Upper lobe of right lung (tissue), 1 donor: ENCODE measurements around the gene TM9SF3. TPM values are rescaled to one million over a fixed set of nuclear protein-coding genes. Genes with fewer than 3 reads are reported as not detected.

Experiments used
- ATAC-seq: fragments of 200-7000 bp; cut with Tn5 transposase; one replicate; pipeline ENCODE4 v1.9.1; 2020; ENCODE audit warnings: mild to moderate bottlenecking, moderate library complexity
- DNase-seq: peaks from one replicate; pipeline ENCODE4 v3.0.0-alpha.2; 2020
- H3K27ac ChIP-seq: fragments of 200-600 bp; one replicate; pipeline ENCODE4 v1.8.0; 2022
- H3K27me3 ChIP-seq: fragments of 200-600 bp; one replicate; pipeline ENCODE4 v1.8.0; 2022; ENCODE audit warnings: mild to moderate bottlenecking
- H3K36me3 ChIP-seq: fragments of 200-600 bp; one replicate; pipeline ENCODE4 v1.8.0; 2022
- H3K4me1 ChIP-seq: fragments of 200-600 bp; one replicate; pipeline ENCODE4 v1.8.0; 2022
- H3K4me3 ChIP-seq: fragments of 200-600 bp; one replicate; pipeline ENCODE4 v1.8.0; 2022; ENCODE audit warnings: mild to moderate bottlenecking
- H3K9me3 ChIP-seq: fragments of 200-600 bp; one replicate; pipeline ENCODE4 v1.8.0; 2022
- CTCF ChIP-seq: fragments of 200-600 bp; IDR thresholded peaks from one replicate; pipeline ENCODE4 v1.8.0; 2022; ENCODE audit warnings: antibody characterized with exemption
- intact Hi-C: fragments of 100-400 bp; cut with DNase I; formaldehyde crosslinking; loops from one replicate; pipeline ENCODE4 v1.11.0; 2022
- total RNA-seq: library from RNA; stranded (reverse); fragmentation: NEBNext Ultra II Directional; extraction: Animal tissue kit (Norgen Biotek cat#: 25700); gene quantifications from one replicate; pipeline ENCODE4 v1.2.1, GENCODE V29; 2021
- donor health status: DM: no; HTN: yes; CAD: no; lungs with severe emphysema.

TM9SF3 gene
- total RNA-seq, 1 donor from 2014 or later = 123 TPM

GRCh38 chr10:96512524-96513304 is 74.1 kb downstream of the TM9SF3 start:
- ATAC-seq (peak; percentile 15), DNase-seq (no peak)
- Histone ChIP-seq H3K27ac (no peak overlapping the region), H3K9me3 (no peaks in the 10 kb centered on the region), H3K4me3 (peak overlapping the region; percentile 48), H3K36me3 (no peaks in the 10 kb centered on the region), H3K4me1 (peaks cover 23% of the 10 kb centered on the region), H3K27me3 (peaks cover 23% of the 10 kb centered on the region)
- TF ChIP-seq CTCF = no peak
- intact Hi-C loops = loop anchor here (10.0 kb wide), 1 partner anchor 118 kb away; no protein-coding TSS in a partner anchor

- Histone ChIP-seq H3K27ac (no peak overlapping the region), H3K4me1 (peaks cover 23% of the 10 kb centered on the region), H3K36me3 (no peaks in the 10 kb centered on the region), H3K27me3 (peaks cover 23% of the 10 kb centered on the region), H3K4me3 (no peak overlapping the region), H3K9me3 (no peaks in the 10 kb centered on the region)
- no peak for DNase-seq
- peak; percentile 22 for ATAC-seq
- peak; percentile 41 for TF ChIP-seq CTCF
- intact Hi-C loops = loop anchor here (10.0 kb wide), 1 partner anchor 116 kb away; no protein-coding TSS in a partner anchor
Observed at GRCh38 chr10:96511044-96511945, 75.5 kb downstream of the TM9SF3 start.

GRCh38 chr10:96509017-96509641 is 77.7 kb downstream of the TM9SF3 start:
- Histone ChIP-seq H3K36me3 (no peaks in the 10 kb centered on the region), H3K4me3 (no peak overlapping the region), H3K27me3 (peaks cover 16% of the 10 kb centered on the region), H3K9me3 (no peaks in the 10 kb centered on the region), H3K27ac (no peak overlapping the region), H3K4me1 (peaks cover 19% of the 10 kb centered on the region)
- DNase-seq = no peak
- ATAC-seq = no peak
- TF ChIP-seq CTCF = no peak
- intact Hi-C loops = no loop called here

GRCh38 chr10:96507044-96507443 is 79.8 kb downstream of the TM9SF3 start:
- intact Hi-C loops = no loop called here
- Histone ChIP-seq H3K9me3 (no peaks in the 10 kb centered on the region), H3K4me1 (peaks cover under 1% of the 10 kb centered on the region), H3K27ac (no peak overlapping the region), H3K27me3 (peaks cover 7% of the 10 kb centered on the region), H3K4me3 (no peak overlapping the region), H3K36me3 (no peaks in the 10 kb centered on the region)
- DNase-seq (no peak), ATAC-seq (no peak)
- TF ChIP-seq CTCF = no peak

- Histone ChIP-seq H3K4me1 (no peaks in the 10 kb centered on the region), H3K4me3 (no peak overlapping the region), H3K36me3 (no peaks in the 10 kb centered on the region), H3K27ac (no peak overlapping the region), H3K27me3 (peaks cover 7% of the 10 kb centered on the region), H3K9me3 (no peaks in the 10 kb centered on the region)
- TF ChIP-seq CTCF = no peak
- DNase-seq = no peak
- ATAC-seq = no peak
- intact Hi-C loops = no loop called here
Observed at GRCh38 chr10:96505150-96506136, 81.4 kb downstream of the TM9SF3 start.
